GM21390 (cell line): ENCODE results near the gene NRXN3.
A peak's percentile ranks its signal among the peaks of the same experiment; 100 is the strongest.

ENCODE experiments used
- ATAC-seq: cut with Tn5 transposase; IDR thresholded peaks from one replicate; pipeline ENCODE4 v1.9.1; 2021; ENCODE audit not compliant: unreplicated experiment

Gene NRXN3

DNA sequence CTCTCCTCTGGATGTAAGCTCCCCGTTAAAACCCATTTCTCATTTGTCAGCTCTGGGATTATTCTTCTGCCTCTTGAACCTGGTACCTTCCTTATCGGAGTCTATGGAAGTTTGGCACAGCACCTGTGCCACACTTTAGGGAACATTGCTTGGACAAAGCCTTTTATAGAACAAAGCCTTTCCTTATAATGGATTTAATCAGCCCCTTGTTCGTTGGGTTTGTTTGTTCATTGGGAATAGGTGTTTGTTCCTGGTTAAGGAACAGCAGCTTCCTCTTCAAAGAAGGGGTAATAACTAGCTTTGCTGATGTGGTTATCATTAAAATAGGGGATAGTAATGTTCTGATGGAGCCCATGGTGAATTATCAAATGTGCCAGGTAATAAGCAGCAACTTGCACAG lies 70.4 kb downstream of the NRXN3 start:
- no peak for ATAC-seq

DNA sequence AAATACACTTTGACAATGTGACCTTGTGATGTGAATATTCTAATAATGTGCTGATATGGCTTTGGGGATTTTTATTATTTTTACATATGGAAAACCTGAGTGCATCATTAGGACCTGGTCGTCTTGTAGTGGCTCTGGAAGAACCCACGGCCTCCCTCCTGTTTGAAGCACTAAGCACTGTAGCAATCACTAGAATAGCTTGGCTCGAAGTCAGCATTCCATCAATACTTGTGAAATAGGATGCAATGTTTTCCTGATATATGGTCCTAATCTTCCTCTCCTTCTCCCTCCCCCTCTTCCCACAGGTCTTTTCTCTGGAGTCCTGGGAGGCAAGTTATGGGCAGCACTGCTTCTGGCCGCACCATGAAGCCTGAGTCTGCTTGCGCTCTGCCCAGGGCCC lies 71.9 kb downstream of the NRXN3 start:
- no peak for ATAC-seq

DNA sequence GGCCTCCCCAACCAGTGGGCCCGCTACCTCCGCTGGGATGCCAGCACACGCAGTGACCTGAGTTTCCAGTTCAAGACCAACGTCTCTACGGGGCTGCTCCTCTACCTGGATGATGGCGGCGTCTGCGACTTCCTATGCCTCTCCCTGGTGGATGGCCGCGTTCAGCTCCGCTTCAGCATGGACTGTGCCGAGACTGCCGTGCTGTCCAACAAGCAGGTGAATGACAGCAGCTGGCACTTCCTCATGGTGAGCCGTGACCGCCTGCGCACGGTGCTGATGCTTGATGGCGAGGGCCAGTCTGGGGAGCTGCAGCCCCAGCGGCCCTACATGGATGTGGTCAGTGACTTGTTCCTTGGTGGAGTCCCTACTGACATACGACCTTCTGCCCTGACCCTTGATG lies 73.0 kb downstream of the NRXN3 start:
- no peak for ATAC-seq

DNA sequence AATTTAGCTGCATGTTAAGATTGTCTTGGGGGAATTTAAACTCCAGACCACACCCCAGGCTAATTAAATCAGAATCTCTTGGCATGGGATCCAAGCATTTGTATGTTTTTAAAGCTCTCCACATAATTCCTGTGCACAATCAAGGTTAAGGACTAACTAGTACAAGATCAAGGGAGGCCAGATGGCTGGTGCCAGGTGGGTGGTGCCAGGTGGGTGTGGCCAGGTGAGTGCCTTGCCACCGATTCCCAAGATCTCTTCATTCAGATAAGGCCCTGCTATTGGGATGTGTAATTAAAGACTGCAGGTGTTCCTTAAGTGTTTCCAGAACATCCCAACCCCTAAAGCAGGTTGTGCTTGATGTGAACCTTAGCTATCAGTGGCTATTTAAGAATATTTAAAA lies 75.1 kb downstream of the NRXN3 start:
- no peak for ATAC-seq

DNA sequence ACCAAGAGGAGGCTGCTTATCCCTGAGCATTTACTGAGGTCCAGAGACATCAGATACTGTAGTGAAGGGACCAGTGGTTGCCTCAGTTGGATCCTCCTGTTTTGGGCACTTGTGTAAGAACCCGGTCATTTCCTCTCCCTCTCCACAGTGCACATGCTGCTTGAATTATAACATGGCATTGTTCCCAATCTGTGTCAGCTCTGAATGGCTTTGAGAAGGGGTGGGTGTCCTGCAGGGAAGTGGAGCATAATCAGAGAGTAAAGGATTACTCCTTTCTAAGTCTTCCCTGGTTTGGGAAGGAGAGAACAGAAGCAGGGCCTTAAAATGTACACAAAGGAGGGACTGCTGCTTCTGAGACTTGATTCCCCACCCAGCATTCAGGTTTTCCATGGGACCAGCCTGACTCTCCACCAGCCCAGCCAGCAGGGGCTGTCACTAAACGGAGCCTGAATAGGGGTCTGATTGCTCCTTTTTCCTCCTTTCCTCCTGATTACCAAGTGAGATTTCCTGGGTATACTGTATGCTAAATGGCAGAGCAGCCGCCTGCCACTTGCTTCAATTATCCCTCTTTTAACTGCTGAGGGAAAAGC lies 78.4 kb downstream of the NRXN3 start:
- ATAC-seq = no peak

DNA sequence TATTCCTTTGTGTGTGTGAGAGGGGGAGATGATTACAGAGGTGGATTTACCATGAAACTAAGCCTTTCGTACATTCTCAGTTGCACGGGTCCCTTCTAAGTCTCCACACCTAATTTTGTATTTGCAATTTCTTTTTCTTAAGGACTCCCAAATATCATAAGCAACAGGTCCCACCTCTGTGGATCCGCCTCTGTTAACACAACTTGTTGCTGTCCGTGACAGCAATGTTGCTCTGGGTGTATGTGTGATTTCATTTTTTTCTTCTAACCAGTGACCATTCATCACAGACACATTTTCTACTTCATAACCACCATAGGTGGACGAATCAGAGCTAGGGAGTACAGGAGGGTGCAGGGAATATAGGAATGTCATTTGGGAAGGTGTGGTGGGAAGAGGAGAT lies 81.1 kb downstream of the NRXN3 start:
- ATAC-seq = no peak

DNA sequence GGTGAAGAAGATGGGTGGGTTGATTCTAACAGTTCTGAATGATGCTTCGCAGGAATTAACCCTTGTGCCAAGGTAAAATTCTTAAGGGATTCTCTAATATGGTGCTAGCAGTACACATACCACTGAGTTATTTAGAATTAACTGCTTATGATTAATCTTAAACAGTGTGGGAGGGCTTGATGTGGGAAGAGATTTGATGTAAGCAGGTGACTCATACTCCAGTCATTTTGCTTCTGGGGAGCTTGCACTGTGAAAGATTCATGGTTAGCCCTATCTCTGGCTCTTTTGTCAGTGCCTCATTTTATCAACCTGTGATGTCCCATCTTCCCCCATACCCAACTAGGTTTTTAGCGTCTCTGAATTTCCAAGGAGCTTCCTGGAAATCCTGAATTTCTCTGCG lies 83.8 kb downstream of the NRXN3 start:
- no peak for ATAC-seq

DNA sequence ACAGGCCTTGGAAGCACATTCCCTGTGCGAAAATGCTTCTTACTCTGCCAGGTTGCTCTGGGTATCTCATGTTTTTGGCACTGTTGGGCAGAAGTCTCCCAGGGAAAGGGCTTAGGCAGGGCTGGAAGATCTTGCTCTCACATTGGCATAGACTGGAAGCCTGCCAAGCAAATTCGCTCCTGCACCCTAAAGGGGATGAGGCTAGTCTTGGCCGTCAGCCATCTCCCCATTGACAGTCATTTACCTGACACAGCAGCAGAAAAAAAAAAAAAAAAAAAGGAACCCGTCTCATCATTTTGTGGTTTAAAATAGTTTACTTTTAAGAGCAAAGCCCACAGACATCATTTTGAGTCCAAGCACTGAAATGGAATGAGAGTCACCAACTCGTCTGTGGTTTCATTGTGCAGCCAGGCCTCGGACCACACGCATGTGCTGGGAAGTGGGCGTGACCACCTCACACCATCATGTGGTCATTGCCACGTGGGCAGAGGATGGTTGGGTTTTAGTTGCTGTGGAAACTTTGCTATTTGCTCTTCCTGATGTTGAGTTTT lies 84.8 kb downstream of the NRXN3 start:
- ATAC-seq = no peak

DNA sequence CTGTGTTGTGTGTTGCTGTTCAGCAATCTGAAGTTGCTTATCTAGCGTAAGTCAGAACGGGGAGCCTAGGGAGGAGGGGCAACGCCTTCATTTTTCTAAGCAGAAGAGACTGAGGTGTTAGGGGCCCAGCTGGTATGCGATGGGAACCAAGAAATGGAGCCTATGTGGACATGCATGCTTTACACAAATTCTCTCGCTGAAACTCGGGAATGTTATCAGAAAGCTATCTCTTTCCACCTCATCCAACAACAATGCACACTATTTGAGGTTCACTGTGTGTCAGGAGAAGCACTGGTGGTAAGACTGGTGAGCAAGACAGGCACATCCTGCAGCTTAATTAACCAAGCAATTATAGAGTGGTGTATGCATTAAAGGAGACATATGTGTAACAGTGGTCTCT lies 89.7 kb downstream of the NRXN3 start:
- ATAC-seq = no peak

DNA sequence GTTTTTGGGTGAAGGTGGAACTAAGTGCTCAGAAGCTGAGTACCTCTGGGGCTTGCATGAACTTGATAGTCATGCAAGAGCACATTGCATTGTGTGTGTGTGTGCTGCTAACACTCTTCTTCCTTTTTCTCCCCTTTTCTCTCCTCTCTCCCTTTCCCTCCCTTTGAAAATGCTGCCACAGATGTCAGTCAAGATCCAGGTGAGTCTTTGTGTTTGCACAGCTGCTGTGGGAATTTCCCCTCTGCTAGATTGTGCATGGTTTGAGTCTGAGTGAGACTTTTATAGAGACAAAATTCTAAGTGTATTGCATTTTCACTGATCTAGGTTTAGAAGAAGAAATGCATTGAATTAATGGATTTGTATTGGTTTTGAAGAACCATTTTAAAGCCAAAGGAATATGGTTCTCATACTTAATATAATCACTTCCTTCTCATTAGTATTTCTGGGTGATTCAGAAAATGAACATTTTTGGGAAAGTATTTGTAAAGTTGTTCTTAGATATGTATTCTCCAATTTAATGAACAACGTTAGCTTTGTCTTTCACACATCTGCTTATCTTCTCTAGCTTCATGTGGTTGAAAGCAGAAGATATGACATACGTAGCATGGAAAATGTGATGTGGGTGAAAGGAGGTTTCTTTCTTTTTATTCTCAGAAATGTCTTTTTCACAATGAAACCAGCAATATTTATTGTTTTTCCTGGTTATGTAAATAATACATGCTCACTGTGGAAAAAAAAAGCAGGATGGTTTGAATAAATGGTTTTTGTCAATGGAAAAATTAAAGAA lies 108.5 kb downstream of the NRXN3 start:
- ATAC-seq = no peak

DNA sequence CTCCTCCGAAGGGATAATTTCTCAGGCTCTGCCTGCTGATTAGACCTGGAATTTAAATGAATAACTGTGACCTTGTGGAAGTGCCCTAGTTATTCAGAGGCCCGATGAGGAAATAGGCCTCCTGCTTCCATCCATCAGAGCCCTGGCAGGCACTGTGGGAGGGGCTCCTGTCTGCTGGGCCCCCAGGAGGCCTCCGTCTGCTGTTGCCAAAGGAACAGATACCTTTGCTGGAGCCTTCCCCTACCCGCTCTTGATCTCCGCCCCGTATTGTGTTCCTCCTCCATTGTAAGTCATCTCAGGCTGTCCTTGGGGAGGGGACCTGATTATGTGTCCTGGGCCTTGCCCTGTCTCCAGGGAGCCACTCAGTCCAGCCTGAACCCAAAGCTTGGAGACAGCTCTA lies 112.3 kb downstream of the NRXN3 start:
- ATAC-seq = no peak

DNA sequence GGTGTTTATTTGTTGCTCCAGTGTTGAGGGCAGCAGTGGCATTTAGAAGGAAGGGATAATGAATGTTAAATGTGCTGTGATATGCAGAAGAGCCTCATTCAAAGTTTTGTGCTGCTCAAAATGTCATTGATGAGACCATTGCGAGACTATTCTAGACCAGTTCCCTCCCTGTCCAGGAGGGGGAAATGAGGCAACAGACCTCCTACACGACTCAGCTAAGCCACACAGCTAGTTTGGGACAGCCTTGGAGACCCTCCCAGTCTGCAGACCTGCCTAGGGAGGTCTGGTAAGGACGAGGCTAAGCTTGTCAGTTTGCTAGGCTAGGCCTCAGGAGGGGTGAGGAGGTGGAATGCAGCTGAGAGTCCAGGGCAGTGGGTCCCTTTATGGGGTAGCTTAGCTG lies 116.0 kb downstream of the NRXN3 start:
- no peak for ATAC-seq

DNA sequence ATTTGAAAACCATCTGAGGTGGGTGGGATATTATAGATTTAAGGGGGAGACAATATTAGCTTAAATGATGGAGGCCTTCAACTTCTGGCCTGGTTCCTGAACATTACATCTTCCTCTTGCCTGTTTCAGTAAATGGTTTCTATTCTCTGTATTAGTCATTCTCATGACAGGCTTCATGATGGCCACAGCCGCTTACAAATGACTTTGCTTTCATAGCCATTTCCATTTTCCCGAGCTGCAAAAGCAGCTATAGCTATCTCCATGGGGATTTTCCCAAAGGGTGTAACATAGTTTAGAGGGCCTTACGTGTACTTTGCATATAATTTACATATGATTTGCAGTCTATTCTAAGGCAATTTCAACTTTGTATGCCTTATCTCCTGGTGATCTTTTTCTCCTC lies 121.8 kb downstream of the NRXN3 start:
- peak; percentile 87 for ATAC-seq

DNA sequence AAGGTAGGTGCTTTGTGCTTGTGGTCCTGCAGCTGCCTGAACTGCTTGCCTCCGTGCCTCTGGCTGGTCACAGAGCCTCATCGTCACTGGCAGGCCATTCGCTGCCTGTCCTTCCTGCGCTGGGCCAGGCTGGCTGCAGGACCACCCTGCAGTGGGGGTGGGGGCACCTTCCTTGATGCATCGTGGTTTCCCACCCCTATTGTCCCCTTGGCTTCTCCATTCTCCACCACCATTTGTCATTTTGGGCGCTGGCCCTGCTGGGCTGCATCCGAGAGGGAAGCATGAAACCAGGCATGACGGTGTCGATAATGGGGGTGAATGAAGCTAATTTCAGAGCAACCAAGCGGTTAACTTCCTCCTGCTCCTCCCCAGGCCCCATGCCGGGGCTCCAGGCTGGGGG lies 127.7 kb downstream of the NRXN3 start:
- ATAC-seq = no peak

DNA sequence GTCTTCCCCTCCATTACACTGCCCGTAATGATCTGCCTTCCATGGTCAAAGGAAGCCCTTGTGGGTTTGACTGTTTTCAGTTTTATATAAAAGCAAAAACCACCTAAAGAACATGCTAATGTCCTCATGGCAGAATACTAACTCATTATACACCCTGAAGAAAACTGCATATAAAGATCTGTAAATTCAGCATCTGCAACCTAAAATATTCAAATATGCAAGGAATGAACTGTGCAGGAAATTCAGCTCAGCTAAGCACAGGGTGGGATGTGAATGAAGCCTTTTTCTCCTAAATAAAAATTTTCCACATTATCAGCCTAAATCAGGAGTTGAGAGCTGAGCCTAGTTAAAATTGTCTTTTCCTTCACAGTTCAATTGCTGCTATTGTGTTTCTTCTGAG lies 128.1 kb downstream of the NRXN3 start:
- no peak for ATAC-seq

DNA sequence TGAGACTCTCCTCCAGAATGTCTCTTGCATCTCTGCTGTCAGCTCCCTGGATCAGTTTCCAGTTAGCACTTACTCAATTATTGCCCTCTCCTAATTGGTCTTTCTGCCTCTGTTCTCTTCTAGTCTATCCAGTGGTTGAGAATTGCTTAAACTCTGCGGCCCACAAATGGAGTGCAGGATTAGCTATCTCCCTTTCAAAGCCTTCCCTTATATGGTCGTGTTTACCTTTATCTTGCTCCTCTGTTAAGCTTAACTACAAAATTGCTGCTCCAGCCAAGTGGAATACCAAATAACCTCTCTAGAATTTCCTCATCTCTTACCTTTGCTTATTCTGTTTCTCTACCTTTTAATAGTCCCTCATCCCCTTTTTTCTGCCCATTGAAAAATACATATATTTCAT lies 132.7 kb downstream of the NRXN3 start:
- no peak for ATAC-seq

DNA sequence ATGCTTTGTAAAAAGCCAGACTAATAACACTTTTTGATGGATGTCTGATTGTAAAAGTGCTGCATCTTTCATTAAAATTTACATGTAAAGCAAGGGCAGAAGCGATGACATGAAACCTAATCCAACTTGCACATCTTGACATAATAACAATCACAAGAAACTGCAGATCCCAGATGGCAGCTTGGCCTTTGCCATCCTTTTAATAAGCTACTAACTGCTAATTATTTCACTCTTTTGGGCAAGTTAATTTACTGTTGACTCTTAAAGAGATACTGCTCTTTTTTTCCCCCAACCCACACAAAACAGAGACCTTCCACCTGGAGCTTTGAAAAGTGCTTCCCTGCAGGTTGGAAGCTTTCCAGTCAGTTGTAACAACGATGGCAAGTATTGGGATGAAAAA lies 137.5 kb downstream of the NRXN3 start:
- no peak for ATAC-seq

DNA sequence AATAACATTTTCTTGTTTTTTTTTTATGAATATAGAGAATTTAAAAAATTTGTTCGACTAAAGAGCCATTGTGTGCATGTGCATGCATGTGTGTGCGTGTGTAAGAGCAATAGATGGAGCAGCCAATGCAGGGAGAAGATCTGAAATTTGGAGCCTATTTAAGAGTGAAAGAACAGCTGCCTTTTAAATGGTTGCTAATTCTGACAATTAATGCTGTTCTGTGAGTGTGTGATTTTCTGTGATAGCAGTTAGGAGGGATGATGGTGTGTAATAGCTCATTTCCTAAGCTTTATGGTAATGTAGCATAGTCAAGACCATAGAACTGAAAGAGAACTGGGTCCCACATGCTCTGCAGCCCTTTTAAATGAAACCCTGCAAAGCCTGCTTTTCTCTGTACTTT lies 137.9 kb downstream of the NRXN3 start:
- no peak for ATAC-seq

DNA sequence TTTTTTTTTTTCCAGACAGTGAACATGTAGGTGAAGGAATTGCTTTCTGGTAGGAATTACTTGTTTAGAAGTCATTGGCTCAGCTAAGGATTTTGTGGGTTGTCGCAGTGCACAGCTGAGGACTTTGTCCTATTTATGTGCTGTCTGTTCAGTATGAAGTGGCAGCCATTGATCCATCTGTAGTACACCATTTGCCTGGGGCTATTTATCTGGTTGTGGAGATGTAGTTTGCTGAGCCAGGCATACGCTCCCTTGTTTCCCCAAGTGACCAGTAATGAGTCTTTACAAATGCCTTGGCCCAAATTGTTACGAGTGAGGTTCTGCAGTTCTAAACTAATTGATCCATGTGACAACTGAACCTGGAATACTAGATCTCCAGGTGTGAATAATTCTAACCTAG lies 140.1 kb downstream of the NRXN3 start:
- ATAC-seq = no peak

DNA sequence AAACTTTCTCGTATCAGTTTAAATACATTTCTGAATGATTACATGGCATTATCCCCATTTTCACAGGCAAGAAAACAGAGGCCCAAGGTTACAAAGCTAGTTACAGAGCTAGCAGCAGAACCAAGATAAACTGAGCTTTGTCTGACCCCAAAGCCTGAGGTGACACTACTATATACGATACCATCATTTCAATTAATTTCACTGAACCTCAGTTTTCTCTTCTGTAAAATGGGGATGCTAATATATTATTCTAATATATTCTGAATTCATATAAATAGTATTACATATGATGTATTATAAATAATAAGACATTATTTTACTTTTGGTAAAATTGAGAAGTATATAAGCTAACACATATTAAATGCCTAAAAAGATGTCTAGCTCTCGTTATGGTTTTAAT lies 143.3 kb downstream of the NRXN3 start:
- ATAC-seq = no peak

DNA sequence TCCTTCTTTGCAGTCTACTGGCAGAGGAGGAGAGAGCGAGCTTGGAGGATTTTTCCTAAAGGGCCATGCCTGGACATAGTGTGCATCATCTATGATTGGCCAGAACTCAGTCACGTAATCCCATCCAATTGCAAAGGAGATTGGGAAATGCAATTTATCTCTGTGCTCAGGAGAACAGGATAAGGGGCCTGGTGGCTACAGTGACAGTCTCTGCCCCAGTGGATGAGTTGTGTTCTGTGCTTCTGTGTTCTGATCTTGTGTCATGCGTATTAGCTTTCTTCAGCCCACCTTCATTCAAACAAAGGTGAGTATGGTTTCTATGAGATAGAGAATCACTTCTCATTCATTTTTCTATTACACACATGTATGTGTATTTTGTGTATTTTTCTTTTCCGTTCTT lies 144.3 kb downstream of the NRXN3 start:
- ATAC-seq = no peak

DNA sequence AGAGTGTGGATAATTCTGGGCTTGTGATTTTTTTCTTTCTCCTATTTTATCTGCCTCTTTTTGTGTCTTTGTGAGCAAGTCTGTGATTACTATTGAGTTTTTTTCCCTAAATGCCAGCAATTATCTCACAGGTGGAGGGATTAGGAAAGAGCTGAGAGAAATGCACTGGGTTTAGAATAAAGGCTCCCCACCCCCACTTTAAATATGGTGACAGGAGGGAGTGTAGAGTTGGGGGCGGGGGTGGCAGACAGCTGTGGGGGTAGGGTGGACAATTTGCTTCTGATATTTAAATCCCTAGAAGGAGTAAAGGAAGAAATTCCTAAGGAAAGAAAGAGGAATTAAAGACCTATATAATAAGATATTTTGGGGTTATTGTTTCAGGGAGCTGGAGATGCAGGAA lies 145.9 kb downstream of the NRXN3 start:
- no peak for ATAC-seq

DNA sequence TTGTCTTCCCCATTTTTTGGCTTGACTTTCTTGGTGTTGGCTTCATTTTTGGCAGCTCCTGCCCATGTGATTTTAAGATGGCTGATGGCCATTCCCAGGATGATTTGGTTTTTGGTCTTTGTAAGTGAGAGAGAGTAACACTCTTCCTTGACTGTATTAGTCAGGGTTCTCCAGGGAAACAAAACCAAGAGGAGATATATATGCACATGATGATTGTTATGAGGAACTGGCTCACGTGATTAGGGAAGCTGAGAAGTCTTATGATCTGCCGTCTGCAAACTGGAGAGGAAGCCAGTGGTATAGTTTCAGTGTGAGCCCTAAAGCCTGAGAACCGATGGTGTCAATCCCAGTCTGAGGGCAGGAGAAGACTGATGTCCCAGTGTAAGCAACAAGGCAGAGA lies 146.6 kb downstream of the NRXN3 start:
- ATAC-seq = no peak
